ENCODE data around the gene TUBA1C.

The TUBA1C gene

GRCh38 chr12:49294804-49295081 is 29.9 kb downstream of the TUBA1C start:
- DNase-seq (ENCODE audit: low read depth) = no peak
- TF ChIP-seq CTCF (conservative IDR thresholded peaks at IDR 0.05; ENCODE audit: control insufficient read depth, insufficient read depth, low read depth, low read length) = no peak
- H3K4me3 ChIP-seq (ENCODE audit: control insufficient read depth, low read depth, low read length) = no peak overlapping the region

- H3K4me3 ChIP-seq (ENCODE audit: control insufficient read depth, low read depth, low read length) = no peak within 1 kb of the TSS
- DNase-seq (ENCODE audit: low read depth) = no peak
- no peak for TF ChIP-seq CTCF (conservative IDR thresholded peaks at IDR 0.05; ENCODE audit: control insufficient read depth, insufficient read depth, low read depth, low read length)
These were observed 30.4 kb downstream of the TUBA1C start, which contains the start of gene PRPH for GRCh38 chr12:49295082-49295936. Gene PRPH, plus strand, starts transcription at chr12:49295147. Its CDS starts 54 bp downstream, at chr12:49295201.

- H3K4me3 ChIP-seq (ENCODE audit: control insufficient read depth, low read depth, low read length) = no peak overlapping the region
- TF ChIP-seq CTCF (conservative IDR thresholded peaks at IDR 0.05; ENCODE audit: control insufficient read depth, insufficient read depth, low read depth, low read length) = peak; percentile 47
- no peak for DNase-seq (ENCODE audit: low read depth)
These were observed 31.4 kb downstream of the TUBA1C start for GRCh38 chr12:49296034-49296835.

- DNase-seq (ENCODE audit: low read depth) = no peak
- TF ChIP-seq CTCF (conservative IDR thresholded peaks at IDR 0.05; ENCODE audit: control insufficient read depth, insufficient read depth, low read depth, low read length) = no peak
These were observed 32.2 kb downstream of the TUBA1C start for GRCh38 chr12:49296836-49297694.

GRCh38 chr12:49297695-49298060 is 32.8 kb downstream of the TUBA1C start:
- no peak overlapping the region for H3K4me3 ChIP-seq (ENCODE audit: control insufficient read depth, low read depth, low read length)

More at GRCh38 chr12:49296836-49297694, 32.2 kb downstream of the TUBA1C start:
- no peak overlapping the region for H3K4me3 ChIP-seq (ENCODE audit: control insufficient read depth, low read depth, low read length)

More at GRCh38 chr12:49297695-49298060, 32.8 kb downstream of the TUBA1C start:
- no peak for TF ChIP-seq CTCF (conservative IDR thresholded peaks at IDR 0.05; ENCODE audit: control insufficient read depth, insufficient read depth, low read depth, low read length)
- no peak for DNase-seq (ENCODE audit: low read depth)

Data from fibroblast of mammary gland (primary cell).